ENCODE results near the gene DPYSL3.

DPYSL3 gene

DNA sequence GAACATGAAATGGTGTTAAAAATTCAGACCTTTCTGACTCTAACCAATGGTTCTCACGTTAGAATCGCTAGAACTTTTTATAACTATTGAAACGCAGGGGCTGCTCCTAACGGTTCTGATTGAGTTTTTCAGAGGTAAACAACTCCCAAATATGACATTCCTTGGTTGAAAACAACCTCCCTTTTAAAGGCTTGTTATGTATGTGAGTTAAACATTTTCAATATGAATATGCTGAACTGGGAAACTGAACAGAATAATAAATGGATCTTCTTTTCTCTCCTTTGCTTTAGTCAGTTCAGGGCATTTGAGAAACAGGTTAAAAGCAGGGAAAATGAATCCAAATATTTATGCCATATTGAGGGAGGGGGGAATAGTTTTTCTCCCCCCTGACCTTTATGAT, 13.2 kb upstream of the DPYSL3 start:
- H2AFZ ChIP-seq (ENCODE audit: low read depth, low read length) = no peak overlapping the region
- no peaks in the 10 kb centered on the region for H3K4me1 ChIP-seq (ENCODE audit: control insufficient read depth, insufficient read depth, low read depth, low read length)
- no peak overlapping the region for H3K9ac ChIP-seq (ENCODE audit: low read length)
- H2BK12ac ChIP-seq (ENCODE audit: low read length in 2 of 2) = no peak overlapping the region
- WGBS = 81% methylated on average over 3 of the region's 4 CpGs
- H4K8ac ChIP-seq (ENCODE audit: low read length) = no peak overlapping the region
- no peaks in the 10 kb centered on the region for H3K79me1 ChIP-seq (replicated peaks; ENCODE audit: low read length, poor library complexity, severe bottlenecking)
- no peak overlapping the region for H2BK5ac ChIP-seq (ENCODE audit: low read depth, low read length, poor library complexity, severe bottlenecking)
- H3K23ac ChIP-seq (ENCODE audit: low read length in 2 of 2) = no peak overlapping the region
- no peak overlapping the region for H2BK120ac ChIP-seq (ENCODE audit: low read depth, low read length)
- H3K4me3 ChIP-seq (ENCODE audit: insufficient read depth in 1 of 2, low read depth in 1 of 2, low read length in 2 of 2) = no peak overlapping the region
- no peak overlapping the region for H3K18ac ChIP-seq (ENCODE audit: low read depth in 1 of 2, low read length in 2 of 2)
- no peak overlapping the region for H4K91ac ChIP-seq (ENCODE audit: low read length)
- H3K4ac ChIP-seq (ENCODE audit: low read depth in 1 of 2, low read length in 2 of 2) = no peak overlapping the region
- no peak overlapping the region for H2AK5ac ChIP-seq (ENCODE audit: low read length, severe bottlenecking)
- no peaks in the 10 kb centered on the region for H3K9me3 ChIP-seq (ENCODE audit: control insufficient read depth, low read length)
- H2BK15ac ChIP-seq (ENCODE audit: low read depth, poor library complexity, severe bottlenecking) = no peak overlapping the region
- no peak for DNase-seq
- H3K27me3 ChIP-seq (ENCODE audit: control insufficient read depth in 1 of 2, insufficient read depth in 1 of 2, low read length in 2 of 2) = no peaks in the 10 kb centered on the region
- no peak overlapping the region for H3K4me2 ChIP-seq (ENCODE audit: low read length, poor library complexity, severe bottlenecking)
- no peaks in the 10 kb centered on the region for H3K36me3 ChIP-seq (ENCODE audit: control insufficient read depth in 1 of 2, insufficient read depth in 2 of 2, low read depth in 1 of 2, low read length in 2 of 2)
- no peak overlapping the region for H3K14ac ChIP-seq (ENCODE audit: low read length in 2 of 2)
- no peak overlapping the region for H3K27ac ChIP-seq (ENCODE audit: low read length, poor library complexity, severe bottlenecking)

DNA sequence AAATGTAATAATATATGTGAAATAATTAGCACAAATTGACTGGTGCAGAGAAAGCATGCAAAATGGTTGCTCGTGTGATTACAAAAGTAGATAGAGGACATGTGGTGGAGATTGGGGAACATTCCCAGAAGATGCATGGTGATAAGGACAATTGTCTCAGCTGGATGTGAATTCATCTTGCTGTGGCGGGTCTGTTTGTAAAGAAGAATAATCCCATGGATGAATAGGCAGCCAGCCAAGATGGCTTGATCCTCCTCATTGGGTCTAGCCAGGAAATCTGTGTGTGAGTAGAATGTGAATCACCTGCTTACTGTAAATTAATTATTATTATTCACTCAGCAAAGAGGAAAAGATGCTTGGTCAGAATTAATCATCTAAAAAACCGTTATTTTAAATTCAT, 12.6 kb upstream of the DPYSL3 start:
- no peak overlapping the region for H2AK5ac ChIP-seq (ENCODE audit: low read length, severe bottlenecking)

DNA sequence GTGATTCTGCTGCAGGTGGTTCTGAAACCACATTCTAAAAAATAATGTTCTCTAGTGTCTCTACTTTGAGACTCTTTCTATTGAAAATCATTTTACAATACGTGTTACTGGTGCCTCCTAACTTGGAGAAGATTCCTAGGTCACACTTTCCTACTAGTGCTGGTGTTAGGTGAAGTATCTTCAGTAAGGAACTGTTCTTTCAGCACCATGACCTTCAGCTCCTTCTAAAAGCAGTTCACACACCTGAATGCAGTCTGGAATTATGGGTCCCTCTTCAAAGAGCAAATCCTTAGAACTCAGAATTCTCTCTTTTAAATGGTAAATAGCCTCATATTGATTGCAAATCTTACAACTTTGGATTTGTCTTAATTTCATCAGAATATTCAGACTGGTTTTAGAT, 10.6 kb upstream of the DPYSL3 start:
- no peak overlapping the region for H2AFZ ChIP-seq (ENCODE audit: low read depth, low read length)
- 0% methylated on average over 1 of the region's 1 CpG for whole genome bisulfite sequencing
- H2BK12ac ChIP-seq (ENCODE audit: low read length in 2 of 2) = no peak overlapping the region
- H4K8ac ChIP-seq (ENCODE audit: low read length) = no peak overlapping the region
- H3K36me3 ChIP-seq (ENCODE audit: control insufficient read depth in 1 of 2, insufficient read depth in 2 of 2, low read depth in 1 of 2, low read length in 2 of 2) = no peaks in the 10 kb centered on the region
- no peak overlapping the region for H3K14ac ChIP-seq (ENCODE audit: low read length in 2 of 2)
- H3K4me1 ChIP-seq (ENCODE audit: control insufficient read depth, insufficient read depth, low read depth, low read length) = no peaks in the 10 kb centered on the region
- no peak overlapping the region for H3K4me2 ChIP-seq (ENCODE audit: low read length, poor library complexity, severe bottlenecking)
- H3K18ac ChIP-seq (ENCODE audit: low read depth in 1 of 2, low read length in 2 of 2) = no peak overlapping the region
- H3K4me3 ChIP-seq (ENCODE audit: insufficient read depth in 1 of 2, low read depth in 1 of 2, low read length in 2 of 2) = no peak overlapping the region
- H3K79me1 ChIP-seq (replicated peaks; ENCODE audit: low read length, poor library complexity, severe bottlenecking) = no peaks in the 10 kb centered on the region
- no peak overlapping the region for H3K23ac ChIP-seq (ENCODE audit: low read length in 2 of 2)
- H2AK5ac ChIP-seq (ENCODE audit: low read length, severe bottlenecking) = no peak overlapping the region
- DNase-seq = no peak
- no peak overlapping the region for H4K91ac ChIP-seq (ENCODE audit: low read length)
- no peak overlapping the region for H2BK120ac ChIP-seq (ENCODE audit: low read depth, low read length)
- no peaks in the 10 kb centered on the region for H3K9me3 ChIP-seq (ENCODE audit: control insufficient read depth, low read length)
- no peaks in the 10 kb centered on the region for H3K27me3 ChIP-seq (ENCODE audit: control insufficient read depth in 1 of 2, insufficient read depth in 1 of 2, low read length in 2 of 2)
- H2BK5ac ChIP-seq (ENCODE audit: low read depth, low read length, poor library complexity, severe bottlenecking) = no peak overlapping the region
- no peak overlapping the region for H3K9ac ChIP-seq (ENCODE audit: low read length)
- no peak overlapping the region for H3K27ac ChIP-seq (ENCODE audit: low read length, poor library complexity, severe bottlenecking)
- no peak overlapping the region for H2BK15ac ChIP-seq (ENCODE audit: low read depth, poor library complexity, severe bottlenecking)
- H3K4ac ChIP-seq (ENCODE audit: low read depth in 1 of 2, low read length in 2 of 2) = no peak overlapping the region

More for the DNA sequence above, 12.6 kb upstream of the DPYSL3 start:
- Histone ChIP-seq H4K8ac (ENCODE audit: low read length) (no peak overlapping the region), H3K4ac (ENCODE audit: low read depth in 1 of 2, low read length in 2 of 2) (no peak overlapping the region), H3K27me3 (ENCODE audit: control insufficient read depth in 1 of 2, insufficient read depth in 1 of 2, low read length in 2 of 2) (no peaks in the 10 kb centered on the region), H3K4me1 (ENCODE audit: control insufficient read depth, insufficient read depth, low read depth, low read length) (no peaks in the 10 kb centered on the region), H2BK120ac (ENCODE audit: low read depth, low read length) (no peak overlapping the region), H3K79me1 (replicated peaks; ENCODE audit: low read length, poor library complexity, severe bottlenecking) (no peaks in the 10 kb centered on the region), H2BK15ac (ENCODE audit: low read depth, poor library complexity, severe bottlenecking) (no peak overlapping the region), H2BK5ac (ENCODE audit: low read depth, low read length, poor library complexity, severe bottlenecking) (no peak overlapping the region), H3K36me3 (ENCODE audit: control insufficient read depth in 1 of 2, insufficient read depth in 2 of 2, low read depth in 1 of 2, low read length in 2 of 2) (no peaks in the 10 kb centered on the region), H3K23ac (ENCODE audit: low read length in 2 of 2) (no peak overlapping the region), H3K27ac (ENCODE audit: low read length, poor library complexity, severe bottlenecking) (no peak overlapping the region), H4K91ac (ENCODE audit: low read length) (no peak overlapping the region), H3K4me3 (ENCODE audit: insufficient read depth in 1 of 2, low read depth in 1 of 2, low read length in 2 of 2) (no peak overlapping the region), H2BK12ac (ENCODE audit: low read length in 2 of 2) (no peak overlapping the region), H3K4me2 (ENCODE audit: low read length, poor library complexity, severe bottlenecking) (no peak overlapping the region), H3K14ac (ENCODE audit: low read length in 2 of 2) (no peak overlapping the region), H3K18ac (ENCODE audit: low read depth in 1 of 2, low read length in 2 of 2) (no peak overlapping the region), H3K9ac (ENCODE audit: low read length) (no peak overlapping the region), H2AFZ (ENCODE audit: low read depth, low read length) (no peak overlapping the region), H3K9me3 (ENCODE audit: control insufficient read depth, low read length) (no peaks in the 10 kb centered on the region)
- no peak for DNase-seq
- 33% methylated on average over 2 of the region's 3 CpGs for WGBS

DNA sequence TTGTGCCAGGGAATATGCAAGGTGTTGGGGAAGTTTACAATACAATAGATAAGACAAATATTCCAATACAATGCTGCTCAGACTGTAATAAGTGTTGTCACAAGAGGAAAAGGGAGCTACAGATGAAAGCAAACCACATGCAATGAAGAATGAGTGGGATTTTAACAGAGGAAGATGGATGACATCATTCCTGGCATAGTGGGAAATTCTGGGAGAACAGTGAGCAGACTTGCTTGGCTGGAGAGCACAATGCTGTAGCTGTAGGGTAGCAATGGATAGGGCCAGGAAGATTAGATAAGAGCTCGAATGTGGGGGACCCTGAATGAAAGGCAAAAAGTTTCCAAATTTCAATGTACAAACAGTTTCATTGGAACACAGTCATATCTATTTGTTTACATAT, 9.5 kb upstream of the DPYSL3 start:
- Histone ChIP-seq H3K36me3 (ENCODE audit: control insufficient read depth in 1 of 2, insufficient read depth in 2 of 2, low read depth in 1 of 2, low read length in 2 of 2) (no peaks in the 10 kb centered on the region), H4K8ac (ENCODE audit: low read length) (no peak overlapping the region), H3K4me2 (ENCODE audit: low read length, poor library complexity, severe bottlenecking) (no peak overlapping the region), H3K4ac (ENCODE audit: low read depth in 1 of 2, low read length in 2 of 2) (no peak overlapping the region), H2AFZ (ENCODE audit: low read depth, low read length) (no peak overlapping the region), H3K14ac (ENCODE audit: low read length in 2 of 2) (no peak overlapping the region), H3K4me3 (ENCODE audit: insufficient read depth in 1 of 2, low read depth in 1 of 2, low read length in 2 of 2) (no peak overlapping the region), H2BK120ac (ENCODE audit: low read depth, low read length) (no peak overlapping the region), H2AK5ac (ENCODE audit: low read length, severe bottlenecking) (no peak overlapping the region), H3K9ac (ENCODE audit: low read length) (no peak overlapping the region), H2BK5ac (ENCODE audit: low read depth, low read length, poor library complexity, severe bottlenecking) (no peak overlapping the region), H3K27me3 (ENCODE audit: control insufficient read depth in 1 of 2, insufficient read depth in 1 of 2, low read length in 2 of 2) (no peaks in the 10 kb centered on the region), H4K91ac (ENCODE audit: low read length) (no peak overlapping the region), H3K9me3 (ENCODE audit: control insufficient read depth, low read length) (no peaks in the 10 kb centered on the region), H3K79me1 (replicated peaks; ENCODE audit: low read length, poor library complexity, severe bottlenecking) (no peaks in the 10 kb centered on the region), H3K27ac (ENCODE audit: low read length, poor library complexity, severe bottlenecking) (no peak overlapping the region), H2BK12ac (ENCODE audit: low read length in 2 of 2) (no peak overlapping the region), H3K4me1 (ENCODE audit: control insufficient read depth, insufficient read depth, low read depth, low read length) (no peaks in the 10 kb centered on the region), H2BK15ac (ENCODE audit: low read depth, poor library complexity, severe bottlenecking) (no peak overlapping the region), H3K23ac (ENCODE audit: low read length in 2 of 2) (no peak overlapping the region), H3K18ac (ENCODE audit: low read depth in 1 of 2, low read length in 2 of 2) (no peak overlapping the region)
- no CpG with 5 or more reads among the region's 1 CpG for WGBS
- DNase-seq = no peak
